SK-N-SH treated with all-trans-retinoic acid at 6 μM for 48 hours (cell line): Measurements from ENCODE around the gene ART3.

Experiments used
- ATAC-seq: fragments of 200-7000 bp; cut with Tn5 transposase; 3 replicates; pipeline ENCODE4 v1.9.1; 2020; ENCODE audit warnings: mild to moderate bottlenecking, moderate library complexity
- ARNTL ChIP-seq: fragments of 450-650 bp; formaldehyde crosslinking; IDR thresholded peaks from 2 replicates; pipeline ENCODE4 v1.5.0; 2020; ENCODE audit warnings: low read depth, mild to moderate bottlenecking, moderate library complexity, borderline replicate concordance
- BACH2 ChIP-seq: fragments of 250-450 bp; sonication (Bioruptor Pico); IDR thresholded peaks from 2 replicates; pipeline ENCODE4 v1.9.0; 2021; ENCODE audit warnings: mild to moderate bottlenecking, borderline replicate concordance
- CSDC2 ChIP-seq: fragments of 250-450 bp; sonication (Bioruptor Pico); IDR thresholded peaks from 2 replicates; pipeline ENCODE4 v1.5.0; 2020; ENCODE audit warnings: mild to moderate bottlenecking, moderate library complexity
- ESRRG ChIP-seq: fragments of 250-450 bp; sonication (Bioruptor Pico); IDR thresholded peaks from 2 replicates; pipeline ENCODE4 v1.6.1; 2021; ENCODE audit warnings: mild to moderate bottlenecking
- GLIS3 ChIP-seq: fragments of 250-450 bp; sonication (Bioruptor Pico); IDR thresholded peaks from 2 replicates; pipeline ENCODE4 v1.5.0; 2020; ENCODE audit warnings: mild to moderate bottlenecking, moderate library complexity
- ISL1 ChIP-seq: fragments of 250-450 bp; sonication (Bioruptor Pico); IDR thresholded peaks from 2 replicates; pipeline ENCODE4 v2.1.2; 2022; ENCODE audit warnings: mild to moderate bottlenecking, moderate library complexity
- OSR1 ChIP-seq: fragments of 250-450 bp; sonication (Bioruptor Pico); IDR thresholded peaks from 2 replicates; pipeline ENCODE4 v1.8.0; 2022; ENCODE audit warnings: moderate library complexity, mild to moderate bottlenecking, inconsistent platforms
- PATZ1 ChIP-seq: fragments of 250-450 bp; sonication (Bioruptor Pico); IDR thresholded peaks from 2 replicates; pipeline ENCODE4 v1.8.0; 2020; ENCODE audit warnings: mild to moderate bottlenecking, moderate library complexity, borderline replicate concordance
- POU6F1 ChIP-seq: fragments of 250-450 bp; sonication (Bioruptor Pico); IDR thresholded peaks from 2 replicates; pipeline ENCODE4 v1.8.0; 2021; ENCODE audit warnings: low read depth, mild to moderate bottlenecking, moderate library complexity, borderline replicate concordance
- PPARA ChIP-seq: fragments of 250-450 bp; sonication (Bioruptor Pico); IDR thresholded peaks from 2 replicates; pipeline ENCODE4 v1.5.0; 2020; ENCODE audit warnings: mild to moderate bottlenecking, borderline replicate concordance
- RARB ChIP-seq: fragments of 250-450 bp; sonication (Bioruptor Pico); IDR thresholded peaks from 2 replicates; pipeline ENCODE4 v1.8.0; 2021; ENCODE audit warnings: mild to moderate bottlenecking, moderate library complexity
- SNAI2 ChIP-seq: fragments of 250-450 bp; sonication (Bioruptor Pico); IDR thresholded peaks from 2 replicates; pipeline ENCODE4 v1.5.0; 2020; ENCODE audit warnings: mild to moderate bottlenecking, moderate library complexity
- TCF4 ChIP-seq: fragments of 250-450 bp; sonication (Bioruptor Pico); IDR thresholded peaks from 2 replicates; pipeline ENCODE4 v1.8.0; 2021; ENCODE audit warnings: mild to moderate bottlenecking, moderate library complexity, borderline replicate concordance
- TOX ChIP-seq: fragments of 250-450 bp; sonication (Bioruptor Pico); IDR thresholded peaks from 2 replicates; pipeline ENCODE4 v1.8.0; 2021; ENCODE audit warnings: mild to moderate bottlenecking, moderate library complexity, borderline replicate concordance
- ZC3H10 ChIP-seq: fragments of 250-450 bp; sonication (Bioruptor Pico); IDR thresholded peaks from 2 replicates; pipeline ENCODE4 v1.5.1; 2021; ENCODE audit warnings: mild to moderate bottlenecking, moderate library complexity
- ZFP3 ChIP-seq: fragments of 250-450 bp; sonication (Bioruptor Pico); IDR thresholded peaks from 2 replicates; pipeline ENCODE4 v1.5.0; 2020; ENCODE audit warnings: mild to moderate bottlenecking, moderate library complexity
- ZFP30 ChIP-seq: fragments of 450-650 bp; formaldehyde crosslinking; IDR thresholded peaks from 2 replicates; pipeline ENCODE4 v1.5.0; 2022; ENCODE audit warnings: mild to moderate bottlenecking, moderate library complexity
- ZNF565 ChIP-seq: fragments of 450-650 bp; formaldehyde crosslinking; conservative IDR thresholded peaks from 2 replicates; pipeline ENCODE4 v1.5.0; 2020; ENCODE audit warnings: low read depth, mild to moderate bottlenecking, moderate library complexity
- ZNF70 ChIP-seq: fragments of 450-650 bp; formaldehyde crosslinking; IDR thresholded peaks from 2 replicates; pipeline ENCODE4 v1.5.0; 2020; ENCODE audit warnings: mild to moderate bottlenecking, moderate library complexity
- ZNF8 ChIP-seq: fragments of 450-650 bp; formaldehyde crosslinking; IDR thresholded peaks from 2 replicates; pipeline ENCODE4 v1.5.0; 2020; ENCODE audit warnings: mild to moderate bottlenecking, moderate library complexity
- TF ChIP-seq, protein P1 (sequence below): fragments of 250-450 bp; sonication (Bioruptor Pico); IDR thresholded peaks from 2 replicates; pipeline ENCODE4 v1.5.1; 2020; ENCODE audit warnings: low read depth, mild to moderate bottlenecking, moderate library complexity
- TF ChIP-seq, protein P2 (sequence below): fragments of 250-450 bp; sonication (Bioruptor Pico); IDR thresholded peaks from 2 replicates; pipeline ENCODE4 v1.5.0; 2020; ENCODE audit warnings: mild to moderate bottlenecking, moderate library complexity
- TF ChIP-seq, protein P3 (sequence below): fragments of 250-450 bp; sonication (Bioruptor Pico); IDR thresholded peaks from 2 replicates; pipeline ENCODE4 v1.5.1; 2021; ENCODE audit warnings: mild to moderate bottlenecking, moderate library complexity

The ART3 gene

DNA sequence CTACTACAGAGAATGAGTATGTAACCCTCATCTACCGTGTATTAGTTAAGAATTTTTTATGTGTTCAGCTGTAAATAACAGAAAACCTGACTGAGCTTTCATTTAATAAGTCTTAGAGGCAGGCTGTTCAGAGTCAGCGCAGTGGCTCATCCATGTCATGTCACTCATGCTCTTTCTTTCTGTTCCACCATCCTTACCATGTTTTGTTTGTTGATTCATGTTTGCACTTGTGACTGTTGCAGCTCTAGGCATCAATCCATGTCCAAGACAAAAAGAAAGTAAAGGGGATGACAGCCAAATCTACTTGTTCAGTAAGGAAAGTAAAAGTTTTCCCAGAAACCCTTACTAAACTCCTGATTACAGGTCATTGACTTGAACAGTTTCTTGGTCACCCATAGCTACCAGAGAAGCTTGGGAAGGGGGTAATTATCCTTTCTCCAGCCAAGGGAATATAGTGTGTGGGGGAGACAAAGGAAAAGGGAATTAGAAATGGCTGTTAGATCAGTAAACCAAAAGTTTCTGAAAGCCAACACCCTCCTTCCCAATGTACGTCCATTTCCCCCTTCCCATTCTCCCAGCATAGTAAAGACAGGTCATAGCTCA, 9.0 kb downstream of the ART3 start (continued):
- no peak for TF ChIP-seq ZNF565
- TF ChIP-seq ISL1: no peak
- TF ChIP-seq PATZ1 (CRISPR knock-in tag): no peak
- TF ChIP-seq, protein P1, sequence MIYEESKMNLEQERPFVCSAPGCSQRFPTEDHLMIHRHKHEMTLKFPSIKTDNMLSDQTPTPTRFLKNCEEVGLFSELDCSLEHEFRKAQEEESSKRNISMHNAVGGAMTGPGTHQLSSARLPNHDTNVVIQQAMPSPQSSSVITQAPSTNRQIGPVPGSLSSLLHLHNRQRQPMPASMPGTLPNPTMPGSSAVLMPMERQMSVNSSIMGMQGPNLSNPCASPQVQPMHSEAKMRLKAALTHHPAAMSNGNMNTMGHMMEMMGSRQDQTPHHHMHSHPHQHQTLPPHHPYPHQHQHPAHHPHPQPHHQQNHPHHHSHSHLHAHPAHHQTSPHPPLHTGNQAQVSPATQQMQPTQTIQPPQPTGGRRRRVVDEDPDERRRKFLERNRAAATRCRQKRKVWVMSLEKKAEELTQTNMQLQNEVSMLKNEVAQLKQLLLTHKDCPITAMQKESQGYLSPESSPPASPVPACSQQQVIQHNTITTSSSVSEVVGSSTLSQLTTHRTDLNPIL (CRISPR knock-in tag): no peak
- TF ChIP-seq OSR1 (CRISPR knock-in tag): no peak
- no peak for TF ChIP-seq TCF4 (CRISPR knock-in tag)
- TF ChIP-seq, all 23 proteins: peak for 0

DNA sequence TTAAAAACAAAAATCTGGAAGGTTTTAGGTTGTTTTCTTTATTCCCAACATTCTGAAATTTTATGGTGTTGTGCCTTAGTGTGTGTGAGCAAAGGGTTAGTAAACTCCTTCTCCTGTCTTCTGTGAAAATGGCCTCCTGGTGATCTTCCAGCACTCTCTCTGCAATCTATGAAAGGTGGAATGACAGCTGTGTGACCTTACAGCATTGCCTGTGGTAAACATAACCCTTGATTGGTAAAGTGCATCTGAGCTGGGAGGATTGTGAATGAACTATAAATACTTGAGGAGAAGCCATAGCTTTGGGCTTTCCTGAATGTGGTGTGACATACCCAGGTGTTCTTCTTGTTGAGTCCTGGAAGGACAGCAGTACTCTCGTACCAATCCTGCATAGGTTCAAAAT, 10.0 kb downstream of the ART3 start:
- TF ChIP-seq TOX: no peak
- TF ChIP-seq POU6F1: no peak
- TF ChIP-seq ZFP3 (CRISPR knock-in tag): no peak
- TF ChIP-seq RARB (CRISPR knock-in tag): no peak
- TF ChIP-seq ISL1: no peak
- no peak for TF ChIP-seq CSDC2 (CRISPR knock-in tag)
- TF ChIP-seq, protein P2, sequence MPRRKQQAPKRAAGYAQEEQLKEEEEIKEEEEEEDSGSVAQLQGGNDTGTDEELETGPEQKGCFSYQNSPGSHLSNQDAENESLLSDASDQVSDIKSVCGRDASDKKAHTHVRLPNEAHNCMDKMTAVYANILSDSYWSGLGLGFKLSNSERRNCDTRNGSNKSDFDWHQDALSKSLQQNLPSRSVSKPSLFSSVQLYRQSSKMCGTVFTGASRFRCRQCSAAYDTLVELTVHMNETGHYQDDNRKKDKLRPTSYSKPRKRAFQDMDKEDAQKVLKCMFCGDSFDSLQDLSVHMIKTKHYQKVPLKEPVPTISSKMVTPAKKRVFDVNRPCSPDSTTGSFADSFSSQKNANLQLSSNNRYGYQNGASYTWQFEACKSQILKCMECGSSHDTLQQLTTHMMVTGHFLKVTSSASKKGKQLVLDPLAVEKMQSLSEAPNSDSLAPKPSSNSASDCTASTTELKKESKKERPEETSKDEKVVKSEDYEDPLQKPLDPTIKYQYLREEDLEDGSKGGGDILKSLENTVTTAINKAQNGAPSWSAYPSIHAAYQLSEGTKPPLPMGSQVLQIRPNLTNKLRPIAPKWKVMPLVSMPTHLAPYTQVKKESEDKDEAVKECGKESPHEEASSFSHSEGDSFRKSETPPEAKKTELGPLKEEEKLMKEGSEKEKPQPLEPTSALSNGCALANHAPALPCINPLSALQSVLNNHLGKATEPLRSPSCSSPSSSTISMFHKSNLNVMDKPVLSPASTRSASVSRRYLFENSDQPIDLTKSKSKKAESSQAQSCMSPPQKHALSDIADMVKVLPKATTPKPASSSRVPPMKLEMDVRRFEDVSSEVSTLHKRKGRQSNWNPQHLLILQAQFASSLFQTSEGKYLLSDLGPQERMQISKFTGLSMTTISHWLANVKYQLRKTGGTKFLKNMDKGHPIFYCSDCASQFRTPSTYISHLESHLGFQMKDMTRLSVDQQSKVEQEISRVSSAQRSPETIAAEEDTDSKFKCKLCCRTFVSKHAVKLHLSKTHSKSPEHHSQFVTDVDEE: no peak
- no peak for TF ChIP-seq PATZ1 (CRISPR knock-in tag)
- TF ChIP-seq ZNF565: no peak
- no peak for TF ChIP-seq TCF4 (CRISPR knock-in tag)
- TF ChIP-seq ZFP30 (CRISPR knock-in tag): no peak
- ATAC-seq: no peak

GRCh38 chr4:76087007-76087769, 12.7 kb downstream of the ART3 start:
- TF ChIP-seq ZFP30 (CRISPR knock-in tag): no peak
- no peak for TF ChIP-seq TCF4 (CRISPR knock-in tag)
- TF ChIP-seq ZNF70 (CRISPR knock-in tag): no peak
- TF ChIP-seq ZC3H10 (CRISPR knock-in tag): no peak
- TF ChIP-seq ESRRG (CRISPR knock-in tag): no peak
- TF ChIP-seq, all 23 proteins: peak for 0
- ATAC-seq: peak; percentile 90

DNA sequence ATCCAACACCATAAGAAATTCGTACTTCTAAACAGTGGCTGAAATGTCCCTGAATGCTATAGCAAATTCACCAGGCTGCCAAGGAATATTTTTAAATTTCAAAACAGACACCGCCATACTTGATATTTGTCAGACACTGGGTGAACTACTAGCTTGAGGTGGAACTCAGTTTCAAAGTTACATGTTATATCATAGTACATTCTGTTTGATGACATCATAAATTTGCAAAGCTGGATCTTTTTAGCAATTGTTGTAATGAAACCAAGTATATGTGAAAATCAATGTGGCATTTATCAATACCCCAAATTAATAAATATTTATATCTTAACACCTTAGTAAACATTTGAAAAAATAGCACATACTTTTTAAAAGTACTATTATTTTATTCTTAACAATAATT, 14.2 kb downstream of the ART3 start:
- ATAC-seq: no peak
- TF ChIP-seq CSDC2 (CRISPR knock-in tag) (no peak), OSR1 (CRISPR knock-in tag) (no peak), ARNTL (CRISPR knock-in tag) (no peak), SNAI2 (no peak), ZNF70 (CRISPR knock-in tag) (no peak), PATZ1 (CRISPR knock-in tag) (no peak), PPARA (no peak), BACH2 (CRISPR knock-in tag) (no peak), ESRRG (CRISPR knock-in tag) (no peak), RARB (CRISPR knock-in tag) (no peak), ZNF8 (CRISPR knock-in tag) (no peak), GLIS3 (no peak), ZFP30 (CRISPR knock-in tag) (no peak)
- TF ChIP-seq, protein P3, sequence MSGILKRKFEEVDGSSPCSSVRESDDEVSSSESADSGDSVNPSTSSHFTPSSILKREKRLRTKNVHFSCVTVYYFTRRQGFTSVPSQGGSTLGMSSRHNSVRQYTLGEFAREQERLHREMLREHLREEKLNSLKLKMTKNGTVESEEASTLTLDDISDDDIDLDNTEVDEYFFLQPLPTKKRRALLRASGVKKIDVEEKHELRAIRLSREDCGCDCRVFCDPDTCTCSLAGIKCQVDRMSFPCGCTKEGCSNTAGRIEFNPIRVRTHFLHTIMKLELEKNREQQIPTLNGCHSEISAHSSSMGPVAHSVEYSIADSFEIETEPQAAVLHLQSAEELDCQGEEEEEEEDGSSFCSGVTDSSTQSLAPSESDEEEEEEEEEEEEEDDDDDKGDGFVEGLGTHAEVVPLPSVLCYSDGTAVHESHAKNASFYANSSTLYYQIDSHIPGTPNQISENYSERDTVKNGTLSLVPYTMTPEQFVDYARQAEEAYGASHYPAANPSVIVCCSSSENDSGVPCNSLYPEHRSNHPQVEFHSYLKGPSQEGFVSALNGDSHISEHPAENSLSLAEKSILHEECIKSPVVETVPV (CRISPR knock-in tag): no peak
